NCI-H2029 treated with DMSO at 0.1 percent for 48 hours (cell line): ENCODE results near the gene TMEM134.

Experiments used
- DNase-seq: peaks from one replicate; lab custom pipeline; 2025; lab: John Stamatoyannopoulos, UW

TMEM134 gene

DNA sequence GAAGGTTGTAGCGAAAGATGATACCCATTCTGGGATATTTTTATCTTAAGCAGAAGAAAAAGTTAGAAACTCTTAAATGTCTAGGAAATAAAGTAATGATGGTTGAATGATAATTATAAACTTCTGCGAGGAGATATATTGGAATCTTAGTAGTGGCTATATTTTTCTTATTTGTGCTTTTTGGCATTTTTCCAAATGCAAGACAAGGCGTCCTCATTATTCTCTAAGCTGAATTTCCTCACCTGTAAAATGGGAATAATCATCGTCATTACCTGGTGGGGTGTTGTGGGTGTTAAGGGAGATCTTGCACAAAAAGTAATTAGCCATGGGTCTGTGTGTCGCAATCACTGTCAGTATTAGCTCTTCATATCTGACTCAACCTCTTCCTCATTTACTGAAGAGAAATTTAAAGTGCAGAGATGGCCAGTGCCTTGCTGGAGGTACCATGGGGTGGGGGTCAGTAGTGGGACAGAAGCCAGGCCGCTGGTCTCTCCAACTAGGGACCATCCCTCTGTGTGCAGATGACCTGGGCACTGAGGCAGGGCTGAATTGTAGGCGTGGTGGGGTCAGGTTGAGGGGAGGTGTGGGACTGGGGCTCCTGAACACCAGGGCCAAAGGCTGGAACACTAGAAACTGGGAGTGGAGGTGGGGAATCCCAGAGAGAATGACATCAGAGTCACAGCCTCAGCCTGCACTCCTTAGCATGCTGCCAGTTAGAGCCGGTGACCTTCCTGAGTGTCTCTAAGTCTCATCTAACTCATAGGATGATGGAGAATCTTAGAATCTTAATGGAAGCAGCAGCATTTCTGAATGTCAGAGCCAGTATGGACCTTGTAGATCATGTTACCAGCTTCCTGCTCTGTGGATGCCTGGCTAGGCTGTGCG, 32.0 kb upstream of the TMEM134 start:
- no peak for DNase-seq

DNA sequence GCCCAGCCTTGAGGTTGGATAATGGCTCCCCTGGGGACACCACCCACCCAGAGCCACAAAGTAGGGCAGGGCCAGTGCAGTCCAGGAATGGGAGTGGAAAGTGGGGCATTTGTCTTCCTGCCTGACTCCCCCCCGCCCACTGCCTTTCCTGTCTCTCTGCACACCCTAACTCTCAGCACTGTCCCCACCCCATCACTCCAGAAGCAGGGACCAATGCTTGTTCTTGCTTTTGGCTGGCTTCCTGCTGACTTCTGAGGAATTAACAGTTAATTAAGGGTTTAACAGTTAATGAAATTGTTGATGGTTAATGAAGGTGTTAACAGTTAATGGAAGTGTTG, 31.4 kb upstream of the TMEM134 start:
- DNase-seq = no peak

DNA sequence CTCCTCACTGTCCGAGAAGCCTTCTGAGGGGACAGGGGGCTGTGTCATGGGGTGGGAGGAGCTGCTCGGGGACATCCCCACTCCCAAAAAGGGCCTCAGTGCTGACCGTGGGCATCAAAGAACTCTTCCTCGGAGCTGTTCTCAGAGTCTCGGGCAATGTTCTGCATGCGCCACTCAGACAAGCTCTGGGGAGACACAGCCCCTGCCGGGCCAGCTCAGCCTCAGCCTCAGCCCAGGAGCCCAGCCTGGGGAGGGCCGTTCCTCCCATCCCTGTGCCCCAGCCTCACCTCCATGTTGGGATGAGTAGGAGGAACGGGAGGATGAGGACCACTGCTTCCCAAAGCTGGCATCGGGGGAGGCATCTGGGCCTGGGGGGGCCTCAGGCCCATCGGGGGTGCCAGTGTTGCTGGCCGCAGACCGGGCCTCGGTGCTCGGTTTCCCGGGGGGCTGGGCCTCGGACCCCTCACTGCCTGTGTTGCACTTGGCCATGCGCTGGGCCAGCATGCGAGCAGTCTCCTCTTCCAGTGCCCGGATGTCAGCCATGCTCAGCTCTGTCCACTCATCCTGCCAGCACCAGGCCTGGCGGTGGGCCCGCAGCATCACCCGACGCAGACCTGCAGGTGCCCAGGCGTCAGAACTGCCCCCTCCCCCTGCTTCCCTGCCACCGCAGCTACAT, 30.9 kb upstream of the TMEM134 start:
- DNase-seq = no peak

DNA sequence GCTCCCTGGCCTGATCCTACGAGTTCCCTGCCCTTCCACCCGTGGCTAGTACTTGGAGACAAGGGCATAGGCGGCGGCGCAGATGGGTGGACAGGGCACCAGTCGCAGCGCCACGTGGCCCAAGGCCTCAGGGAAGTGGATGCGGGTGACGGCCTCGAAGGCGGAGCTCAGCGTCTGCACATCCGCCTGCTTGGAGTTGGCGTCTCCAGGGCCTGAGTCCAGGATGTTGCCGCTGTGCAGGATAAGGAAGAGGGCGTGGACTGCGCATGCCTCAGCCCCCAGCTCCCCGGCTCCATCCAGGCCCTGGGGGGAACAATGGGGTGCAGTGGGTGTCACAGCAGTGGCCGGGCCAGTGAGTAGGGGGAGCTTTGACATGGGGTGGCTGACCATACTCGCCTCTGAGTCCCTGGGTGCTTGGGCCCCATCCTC, 29.5 kb upstream of the TMEM134 start:
- DNase-seq = no peak

DNA sequence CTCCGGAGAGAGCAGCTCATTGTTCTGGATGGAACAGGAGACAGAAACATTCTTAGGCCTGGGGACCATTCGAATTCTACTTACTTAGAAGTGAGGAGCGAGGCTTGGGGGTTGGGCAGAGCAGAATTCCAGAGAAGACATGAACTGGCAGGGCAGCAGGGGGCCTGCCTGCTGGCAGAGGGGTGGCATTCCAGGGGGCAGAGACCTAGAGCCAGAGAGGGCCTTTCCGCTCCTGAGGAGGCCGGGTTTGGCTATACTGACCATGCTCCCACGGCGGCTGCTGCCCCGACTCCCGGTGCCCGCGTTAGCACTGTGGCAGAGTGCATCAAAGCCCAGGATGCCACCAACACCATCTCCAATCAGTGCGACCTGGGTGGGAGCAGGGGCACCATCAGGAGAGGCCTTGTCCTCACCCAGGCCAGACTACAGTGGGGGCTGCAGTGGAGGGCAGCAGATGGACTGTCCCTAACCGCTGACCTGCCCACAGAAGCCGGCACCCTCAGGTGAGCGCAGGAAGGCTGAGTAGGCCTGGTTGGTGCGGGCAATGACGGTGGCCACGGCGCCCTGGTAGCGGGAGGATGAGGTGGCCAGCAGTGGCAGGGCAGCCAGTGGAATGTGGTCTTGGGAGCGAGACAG, 28.7 kb upstream of the TMEM134 start:
- no peak for DNase-seq

DNA sequence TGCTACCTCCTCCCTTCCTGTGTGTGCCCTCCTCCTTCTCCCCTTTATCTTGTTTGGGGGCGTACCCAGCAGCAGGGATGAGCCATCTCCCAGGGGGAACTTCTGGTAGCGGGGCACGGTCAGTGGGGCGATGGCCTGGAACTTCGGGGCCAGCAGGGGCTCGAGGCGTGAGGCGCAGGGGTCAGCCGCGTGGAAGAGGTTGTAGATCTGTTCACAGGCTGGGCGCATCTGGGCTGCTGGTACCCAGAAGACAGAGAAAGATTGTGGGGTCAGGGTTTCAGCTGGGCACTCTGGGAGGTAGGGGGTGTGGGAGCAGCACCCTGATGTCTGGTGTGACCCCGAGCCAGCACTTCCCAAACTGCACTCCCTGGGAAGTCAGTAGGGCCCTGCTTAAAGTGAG, 27.1 kb upstream of the TMEM134 start:
- DNase-seq = no peak

DNA sequence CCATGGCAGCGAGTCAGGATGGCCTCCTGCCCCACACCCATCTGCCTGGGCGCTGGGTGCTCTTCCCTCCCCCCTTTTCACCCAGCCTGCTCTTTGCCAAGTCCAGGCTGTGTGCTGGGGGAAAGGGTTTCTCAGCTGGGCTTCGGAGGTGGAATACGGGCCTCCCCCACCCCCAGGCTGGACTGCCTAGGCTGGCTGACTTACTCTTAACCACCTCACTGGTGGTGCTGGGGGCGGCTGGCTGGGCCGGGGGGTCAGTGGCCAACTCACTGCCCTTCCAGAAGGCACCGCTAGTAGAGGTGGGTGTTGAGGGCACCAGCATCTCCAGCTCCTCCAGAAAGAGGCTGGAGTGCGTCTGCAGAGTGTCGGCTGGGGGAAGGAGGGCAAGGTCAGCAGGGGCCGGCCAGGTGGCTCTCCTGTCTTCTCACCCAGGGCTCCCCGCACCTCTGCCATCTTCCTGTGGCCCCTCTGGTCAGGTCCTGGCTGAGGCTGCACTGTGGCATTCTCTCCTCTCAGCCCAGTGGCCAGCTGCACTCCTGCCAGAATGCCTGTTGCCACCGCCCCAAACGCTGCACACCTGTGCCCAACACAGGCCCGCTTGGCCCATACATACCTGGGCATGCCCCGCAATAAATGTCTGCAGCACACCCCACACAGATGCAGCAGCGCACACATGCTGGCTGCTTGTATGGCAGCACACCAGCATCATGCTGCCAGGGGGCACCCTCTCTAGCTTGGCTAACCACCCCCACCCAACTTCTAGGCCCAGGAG, 26.4 kb upstream of the TMEM134 start:
- no peak for DNase-seq

DNA sequence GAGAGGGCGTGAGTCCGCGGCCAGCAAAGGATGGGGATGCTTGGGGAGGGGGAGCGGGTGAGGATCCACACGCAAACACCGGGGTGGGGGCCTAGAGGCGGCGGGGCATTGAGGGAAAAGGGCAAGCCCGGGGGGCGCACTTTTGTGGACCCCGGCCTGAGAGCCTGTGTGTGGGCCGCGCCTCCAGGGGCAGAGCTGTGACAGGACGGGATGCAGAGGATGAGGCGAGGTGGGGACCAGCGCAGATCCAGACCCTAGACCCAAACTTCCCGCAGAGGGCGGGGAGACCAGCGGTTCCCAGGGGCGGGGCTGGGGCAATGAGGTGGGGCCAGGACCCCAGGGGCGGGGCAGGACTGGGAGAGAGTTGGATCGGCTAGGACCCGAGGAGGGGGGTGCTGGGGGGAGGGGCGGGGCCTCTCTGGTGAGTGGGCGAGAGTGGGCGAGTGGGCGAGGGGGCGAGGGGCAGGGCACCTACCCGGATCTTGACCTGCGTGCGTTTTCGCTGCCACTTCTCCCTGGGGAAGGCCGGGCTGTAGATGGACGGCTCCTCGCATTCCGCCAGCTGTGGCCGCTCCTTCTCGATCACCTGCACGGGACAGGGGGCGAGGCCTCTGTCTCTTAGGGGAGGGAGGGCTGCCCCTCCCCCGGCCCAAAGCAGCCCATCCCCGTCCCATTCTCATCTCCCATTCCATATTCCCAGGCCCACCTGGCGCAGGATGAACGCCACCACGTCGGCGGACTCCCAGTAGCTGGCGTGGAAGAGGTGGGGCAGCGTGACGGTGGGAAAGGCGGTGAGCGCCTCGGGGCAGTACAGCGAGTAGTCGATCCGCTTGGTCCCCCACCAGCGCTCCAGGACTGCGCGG, 25.6 kb upstream of the TMEM134 start:
- DNase-seq = no peak

DNA sequence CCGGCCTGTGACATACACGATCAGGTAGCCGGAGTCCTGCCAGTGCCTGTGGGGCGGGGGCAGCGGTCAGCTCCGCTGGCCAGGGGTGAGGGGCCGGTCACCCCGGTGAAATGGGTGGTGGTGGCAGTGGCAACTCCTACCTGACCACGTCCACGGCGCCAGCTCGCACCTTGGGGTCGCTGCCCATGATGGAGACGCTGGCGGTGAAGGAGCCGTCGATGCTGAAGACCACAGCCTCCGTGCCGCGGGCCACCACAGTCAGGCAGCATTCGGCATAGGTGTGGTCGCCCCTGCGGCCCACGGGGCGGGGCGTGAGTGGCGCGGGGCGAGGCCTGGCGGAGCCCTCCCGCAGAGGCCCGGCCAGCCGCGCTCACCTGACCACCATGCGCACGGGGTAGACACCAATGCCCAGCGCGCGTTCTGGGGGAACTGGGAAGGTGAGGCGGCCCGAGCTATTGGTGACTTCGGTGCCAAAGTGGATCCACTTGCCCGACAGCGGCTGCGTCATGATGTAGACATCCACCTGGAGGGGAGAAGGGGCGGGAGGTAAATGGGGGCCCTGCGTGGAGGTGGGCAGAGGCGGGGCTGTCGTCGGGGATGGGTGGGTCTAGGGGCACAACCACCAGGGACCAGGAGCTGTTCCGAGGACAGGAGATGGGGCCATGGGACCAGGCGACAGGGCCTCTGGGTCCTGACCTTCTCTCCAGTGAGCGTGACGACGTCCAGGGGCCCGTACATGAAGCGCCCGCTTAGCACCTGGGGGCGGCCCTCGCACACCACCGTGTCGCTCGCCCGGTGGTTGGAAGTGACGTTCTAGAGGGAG, 24.7 kb upstream of the TMEM134 start:
- no peak for DNase-seq

DNA sequence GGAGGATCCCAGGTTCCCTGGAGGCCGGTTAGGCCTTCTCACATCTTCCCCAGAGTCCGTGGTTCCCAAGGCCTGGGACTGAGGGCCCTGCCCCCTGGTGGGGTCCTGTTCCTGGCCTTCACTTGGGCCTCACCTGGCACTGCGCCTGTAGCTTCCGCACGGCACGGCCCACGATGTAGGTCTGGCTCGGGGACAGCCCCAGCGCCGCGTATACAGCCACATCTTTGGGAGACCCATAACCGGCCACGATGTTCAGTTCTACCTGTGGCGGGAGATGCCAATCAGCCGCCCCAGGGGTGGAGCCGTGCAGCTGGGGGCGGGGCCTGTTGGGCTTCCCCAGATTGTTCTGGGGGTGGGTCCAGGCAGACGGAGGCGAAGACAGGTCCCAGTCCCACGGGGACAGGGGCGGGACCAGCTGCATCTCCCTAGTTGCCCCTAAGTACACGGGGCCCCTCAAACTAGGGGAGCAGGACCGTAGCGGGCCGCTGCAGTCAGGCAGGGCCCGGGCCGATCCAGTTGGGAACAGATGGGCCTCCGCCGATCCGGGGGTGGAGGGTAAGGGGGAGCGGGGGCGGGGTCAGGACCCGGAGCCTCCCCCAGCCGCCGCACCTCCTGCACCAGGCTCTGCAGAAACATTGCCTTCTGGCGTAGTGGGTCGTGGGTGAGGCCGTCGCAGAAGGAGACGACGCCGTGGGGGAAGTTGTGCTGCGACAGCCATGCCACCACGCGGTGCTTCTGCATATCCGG, 23.9 kb upstream of the TMEM134 start:
- no peak for DNase-seq

DNA sequence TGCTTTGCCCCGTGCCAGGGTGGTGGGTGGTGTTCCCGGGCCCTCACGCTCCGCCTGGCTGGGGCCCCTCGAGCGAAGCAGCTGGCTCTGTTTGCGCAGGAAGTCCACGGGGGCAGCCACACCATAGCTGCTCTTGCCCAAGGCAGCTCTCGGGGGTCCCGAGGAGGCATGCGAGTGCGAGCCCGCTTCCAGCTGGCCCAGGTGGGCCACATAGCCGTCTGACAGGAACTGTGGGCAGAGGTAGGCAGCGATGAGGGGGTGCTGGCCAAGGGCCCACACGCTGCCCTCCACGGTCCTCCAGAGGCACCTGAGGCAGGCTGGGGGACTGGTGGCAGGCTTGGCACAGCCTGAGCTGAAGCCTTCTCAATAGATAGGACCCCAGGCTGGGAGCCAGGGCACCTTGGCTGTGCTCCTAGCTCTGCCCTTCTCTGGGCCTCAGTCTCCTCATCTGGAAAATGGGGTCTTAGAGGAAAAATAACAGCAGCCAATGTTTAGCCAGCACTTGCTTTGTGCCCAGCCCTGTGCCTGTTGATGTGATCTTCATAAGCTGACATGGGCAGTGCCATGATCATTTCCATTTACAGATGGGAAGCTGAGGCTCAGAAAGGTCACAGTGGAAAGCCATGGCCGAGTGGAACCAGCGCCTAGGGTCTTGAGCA, 23.1 kb upstream of the TMEM134 start:
- no peak for DNase-seq

DNA sequence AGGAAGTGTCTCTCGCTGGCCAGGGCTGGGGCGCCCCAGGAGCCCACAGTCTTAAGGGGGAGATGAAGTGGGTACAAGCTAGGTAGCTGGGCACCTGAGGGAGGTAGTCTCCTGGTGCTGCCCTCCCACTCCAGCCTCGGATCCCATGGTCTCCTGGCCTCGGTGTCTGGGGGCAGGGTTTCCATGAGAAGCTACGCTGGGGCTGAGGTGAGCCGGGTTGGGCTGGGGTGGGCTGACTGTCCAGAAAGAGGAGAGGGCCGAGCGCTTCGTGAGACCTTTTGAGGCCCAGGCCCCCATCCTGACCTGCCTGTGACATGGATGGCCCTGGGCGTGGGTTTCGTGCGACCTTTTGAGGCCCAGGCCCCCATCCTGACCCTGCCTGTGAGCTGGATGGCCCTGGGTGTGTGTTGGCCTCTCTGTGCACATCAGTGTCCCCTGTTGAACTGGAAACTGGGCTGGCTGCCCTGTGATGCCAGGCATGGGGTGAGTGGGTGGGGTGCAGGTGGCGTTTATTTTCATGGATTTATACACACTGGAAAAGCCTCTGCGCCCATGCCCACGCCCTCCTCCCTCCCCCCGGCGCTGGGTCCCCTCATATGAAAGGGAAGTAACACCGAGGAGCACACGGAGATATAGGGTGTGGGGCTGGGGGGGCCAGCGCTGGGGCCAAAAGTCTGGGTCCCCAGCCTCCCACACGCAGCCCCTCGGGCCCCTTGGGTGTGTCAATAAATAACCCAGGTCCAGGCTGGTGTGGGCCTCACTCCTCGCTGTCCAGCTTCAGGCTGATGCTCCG, 22.4 kb upstream of the TMEM134 start:
- no peak for DNase-seq

DNA sequence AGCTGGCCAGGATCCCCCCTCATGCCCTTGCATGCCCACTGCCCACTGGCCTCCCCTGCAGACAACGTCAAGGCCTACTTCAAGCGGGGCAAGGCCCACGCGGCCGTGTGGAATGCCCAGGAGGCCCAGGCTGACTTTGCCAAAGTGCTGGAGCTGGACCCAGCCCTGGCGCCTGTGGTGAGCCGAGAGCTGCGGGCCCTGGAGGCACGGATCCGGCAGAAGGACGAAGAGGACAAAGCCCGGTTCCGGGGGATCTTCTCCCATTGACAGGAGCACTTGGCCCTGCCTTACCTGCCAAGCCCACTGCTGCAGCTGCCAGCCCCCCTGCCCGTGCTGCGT, 21.6 kb upstream of the TMEM134 start:
- no peak for DNase-seq

DNA sequence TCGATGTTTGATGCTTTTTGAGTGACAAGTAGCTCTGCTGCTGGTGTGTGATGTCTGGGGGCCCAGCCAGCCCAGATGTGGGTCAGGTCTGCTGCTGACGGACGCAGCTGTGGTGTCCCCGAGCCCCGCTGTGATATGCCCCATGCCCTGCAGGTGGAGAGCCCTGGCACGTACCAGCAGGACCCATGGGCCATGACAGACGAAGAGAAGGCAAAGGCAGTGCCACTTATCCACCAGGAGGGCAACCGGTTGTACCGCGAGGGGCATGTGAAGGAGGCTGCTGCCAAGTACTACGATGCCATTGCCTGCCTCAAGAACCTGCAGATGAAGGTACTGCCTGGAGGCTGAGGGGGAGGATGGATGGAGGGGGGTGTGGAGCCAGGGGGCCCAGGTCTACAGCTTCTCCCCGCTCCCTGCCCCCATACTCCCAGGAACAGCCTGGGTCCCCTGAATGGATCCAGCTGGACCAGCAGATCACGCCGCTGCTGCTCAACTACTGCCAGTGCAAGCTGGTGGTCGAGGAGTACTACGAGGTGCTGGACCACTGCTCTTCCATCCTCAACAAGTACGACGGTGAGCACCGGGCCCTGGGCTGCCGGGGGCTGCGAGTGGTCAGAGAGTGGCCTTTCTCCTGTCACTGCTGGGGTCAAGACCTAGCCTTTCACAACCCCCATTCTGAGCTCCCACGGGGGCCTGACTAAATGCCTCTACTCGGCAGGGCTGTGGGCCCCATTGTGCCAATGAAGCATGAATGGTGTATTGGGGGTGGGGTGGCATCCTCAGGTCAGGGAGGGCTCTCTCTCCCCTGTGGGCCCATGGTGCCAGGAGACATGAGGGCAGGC, 21.1 kb upstream of the TMEM134 start:
- DNase-seq = no peak

DNA sequence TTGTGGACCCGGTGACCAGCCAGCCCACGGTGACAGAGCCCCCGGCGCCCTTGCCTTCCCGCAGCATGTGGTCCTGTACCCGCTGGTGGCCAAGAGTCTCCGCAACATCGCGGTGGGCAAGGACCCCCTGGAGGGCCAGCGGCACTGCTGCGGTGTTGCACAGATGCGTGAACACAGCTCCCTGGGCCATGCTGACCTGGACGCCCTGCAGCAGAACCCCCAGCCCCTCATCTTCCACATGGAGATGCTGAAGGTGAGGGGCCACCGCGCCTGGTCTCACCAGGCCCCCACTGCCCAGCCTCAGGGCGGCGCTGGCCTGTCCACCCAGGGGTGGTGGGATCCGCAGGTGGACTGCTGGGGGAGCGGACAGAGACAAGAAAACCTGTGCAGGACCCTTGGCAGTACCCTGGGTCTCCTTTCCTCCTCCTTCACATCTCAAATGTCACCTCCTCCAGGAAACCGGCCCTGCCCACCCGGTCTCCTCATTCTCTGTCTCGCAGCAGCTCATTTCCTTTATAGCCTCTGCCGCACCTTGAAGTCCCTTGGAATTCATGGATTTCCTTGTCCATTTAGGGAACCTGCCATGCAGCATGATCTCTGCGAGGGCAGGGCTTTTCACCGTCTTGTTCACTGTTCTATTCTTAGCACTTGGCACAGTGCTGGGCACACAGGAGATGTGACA, 20.3 kb upstream of the TMEM134 start:
- DNase-seq = no peak

DNA sequence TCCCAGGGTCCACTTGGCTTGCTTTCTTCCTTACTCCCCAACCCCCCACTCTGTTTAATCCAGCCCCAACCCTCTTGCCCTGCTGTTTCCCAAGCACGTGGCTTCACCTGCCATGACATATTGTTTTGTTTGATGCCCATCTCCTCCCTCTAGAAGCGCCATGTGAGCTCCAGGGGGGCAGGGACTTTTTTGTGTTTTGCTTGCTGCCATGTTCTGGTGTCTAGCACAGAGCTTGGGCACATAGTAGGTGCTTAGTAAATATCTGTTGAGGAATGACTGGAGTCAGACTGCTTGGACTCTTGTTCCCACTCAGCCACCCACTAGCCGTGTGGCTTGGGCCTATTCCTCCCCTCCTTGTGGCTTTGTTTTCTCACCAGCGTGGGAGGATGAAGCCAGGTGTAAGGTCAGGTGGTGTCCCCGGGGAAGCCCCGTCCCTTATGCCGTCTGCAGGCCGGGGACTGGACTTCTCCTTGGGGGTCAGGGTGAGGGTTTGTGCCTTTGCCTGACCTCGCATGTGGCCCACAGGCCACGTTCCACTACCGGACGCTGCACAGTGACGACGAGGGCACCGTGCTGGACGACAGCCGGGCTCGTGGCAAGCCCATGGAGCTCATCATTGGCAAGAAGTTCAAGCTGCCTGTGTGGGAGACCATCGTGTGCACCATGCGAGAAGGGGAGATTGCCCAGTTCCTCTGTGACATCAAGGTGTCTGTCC, 17.6 kb upstream of the TMEM134 start:
- DNase-seq = no peak
